Muscle layer of colon (tissue), 2 donors: ENCODE data around the gene PIK3R4.

Experiments used
- H3K27ac ChIP-seq: one replicate; pipeline ENCODE4 v1.7.0; 2013; ENCODE audit warnings: low read depth, mild to moderate bottlenecking, low read length, moderate library complexity
- H3K27me3 ChIP-seq, 2 donors: one replicate each; pipeline ENCODE4 v1.7.0; 2013; ENCODE audit warnings: low read length in 2 of 2, mild to moderate bottlenecking in 2 of 2; ENCODE audit not compliant: insufficient read depth in 2 of 2, control insufficient read depth in 1 of 2
- H3K36me3 ChIP-seq: one replicate; pipeline ENCODE4 v1.7.0; 2013; ENCODE audit warnings: mild to moderate bottlenecking, low read length; ENCODE audit not compliant: insufficient read depth
- H3K4me1 ChIP-seq: one replicate; pipeline ENCODE4 v1.7.0; 2013; ENCODE audit warnings: mild to moderate bottlenecking, low read length; ENCODE audit not compliant: insufficient read depth
- H3K4me3 ChIP-seq, 2 donors: one replicate each; pipeline ENCODE4 v1.7.0; 2013; ENCODE audit warnings: low read length in 2 of 2, low read depth in 1 of 2, mild to moderate bottlenecking in 1 of 2, moderate library complexity in 1 of 2
- H3K9ac ChIP-seq: one replicate; pipeline ENCODE4 v1.7.0; 2013; ENCODE audit warnings: low read length
- H3K9me3 ChIP-seq: one replicate; pipeline ENCODE4 v1.7.0; 2013; ENCODE audit warnings: mild to moderate bottlenecking, low read length
- donor health status: abdominal sarcoma.
- donor health status: Adenocarcinoma of cecum.

PIK3R4 gene

DNA sequence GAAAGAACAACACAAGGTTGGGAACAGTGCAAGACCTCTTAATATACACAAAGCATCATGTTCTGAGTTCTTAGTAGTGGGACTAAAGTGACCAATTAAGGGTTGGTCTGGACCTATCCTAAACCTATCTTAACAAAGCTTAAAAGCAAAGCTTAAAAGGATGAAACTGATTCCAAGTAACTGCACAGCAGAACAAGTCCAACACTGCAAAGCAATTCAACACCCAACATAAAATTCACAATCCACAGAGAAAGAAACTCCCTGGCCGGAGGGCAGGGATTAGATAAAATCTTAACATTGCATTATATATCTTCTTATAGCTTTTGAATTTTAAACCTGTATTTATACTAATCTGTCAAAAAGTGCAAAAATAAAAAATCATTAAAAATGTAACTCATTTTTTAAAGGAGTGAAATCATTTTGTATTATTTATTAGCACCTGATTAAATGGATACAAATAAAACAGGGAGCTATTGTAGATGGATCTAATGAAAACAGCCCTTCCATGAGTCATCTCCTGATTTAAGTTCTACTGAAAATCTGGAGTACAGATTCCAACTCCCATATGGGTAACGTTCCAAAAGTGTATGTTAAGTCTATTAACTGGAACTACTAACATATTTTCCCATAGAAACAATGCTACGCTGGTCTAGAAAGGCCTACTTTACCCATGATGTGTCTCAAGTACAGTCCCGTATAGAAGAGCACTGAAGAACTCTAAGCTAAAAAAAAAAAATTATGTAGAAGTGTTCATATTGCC, 34.9 kb downstream of the PIK3R4 start:
- H3K9me3 ChIP-seq, result no peaks in the 10 kb centered on the region
- H3K4me3 ChIP-seq, result no peak overlapping the region
- H3K36me3 ChIP-seq, result peaks cover 16% of the 10 kb centered on the region
- no peaks in the 10 kb centered on the region for H3K4me1 ChIP-seq
- no peak overlapping the region for H3K27ac ChIP-seq
- no peaks in the 10 kb centered on the region for H3K27me3 ChIP-seq
- no peak overlapping the region for H3K9ac ChIP-seq

DNA sequence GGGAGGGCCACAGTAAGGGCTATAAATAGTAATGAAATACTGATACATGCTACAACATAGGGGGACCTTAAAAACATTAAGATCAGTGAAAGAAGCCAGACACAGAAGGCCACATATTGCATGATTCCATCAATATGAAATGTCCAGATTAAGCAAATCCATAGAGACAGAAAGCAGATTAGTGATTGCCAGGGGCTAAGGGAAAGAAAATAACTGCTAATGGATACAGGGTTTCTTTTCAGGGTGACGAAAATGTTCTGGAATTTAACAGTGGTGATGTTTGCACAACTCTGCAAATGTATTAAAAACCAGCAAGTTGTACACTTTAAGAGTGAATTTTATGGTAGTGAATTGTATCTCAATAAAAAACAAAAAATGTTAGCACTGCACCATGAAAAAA, 37.0 kb downstream of the PIK3R4 start:
- H3K27ac ChIP-seq, result no peak overlapping the region

DNA sequence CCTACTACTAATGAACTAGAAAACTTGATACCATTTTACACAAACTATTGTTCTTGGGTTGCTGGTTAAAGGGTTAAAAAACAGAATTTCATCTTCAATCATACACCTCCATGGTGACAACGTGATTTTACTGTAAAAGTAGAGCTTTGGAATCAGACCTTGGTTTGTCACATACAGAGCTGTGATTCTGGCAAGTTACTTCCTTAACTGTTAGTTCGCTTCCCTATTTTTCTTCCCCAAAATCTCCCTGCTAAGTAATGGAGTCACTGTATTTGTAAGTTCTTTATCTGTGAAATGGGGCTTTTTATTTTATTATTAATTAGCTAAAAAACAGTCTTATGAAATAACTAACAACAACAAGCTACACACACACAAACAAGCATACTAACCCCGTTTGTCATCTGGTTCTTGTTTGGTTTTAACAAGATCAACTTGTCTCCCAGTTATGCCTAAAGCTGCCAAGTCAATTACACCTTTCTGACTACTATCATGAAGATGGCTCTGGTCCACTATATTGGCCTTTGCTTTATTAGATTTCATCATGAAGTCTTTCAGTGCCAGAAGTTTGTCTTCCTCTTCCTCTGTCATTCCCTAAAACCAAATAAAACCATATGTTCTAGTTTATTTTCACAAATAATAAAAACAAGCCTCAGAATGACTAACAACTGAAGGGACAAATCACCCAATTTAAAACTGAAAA, 38.6 kb downstream of the PIK3R4 start:
- no peaks in the 10 kb centered on the region for H3K4me1 ChIP-seq
- H3K27me3 ChIP-seq, result no peaks in the 10 kb centered on the region
- H3K36me3 ChIP-seq, result peaks cover 29% of the 10 kb centered on the region
- no peaks in the 10 kb centered on the region for H3K9me3 ChIP-seq
- H3K9ac ChIP-seq, result no peak overlapping the region
- H3K27ac ChIP-seq, result no peak overlapping the region
- no peak overlapping the region for H3K4me3 ChIP-seq

More for the DNA sequence above, 37.0 kb downstream of the PIK3R4 start:
- Histone ChIP-seq H3K27me3 (no peaks in the 10 kb centered on the region), H3K36me3 (peaks cover 17% of the 10 kb centered on the region), H3K9ac (no peak overlapping the region), H3K4me1 (no peaks in the 10 kb centered on the region), H3K4me3 (no peak overlapping the region), H3K9me3 (no peaks in the 10 kb centered on the region)

DNA sequence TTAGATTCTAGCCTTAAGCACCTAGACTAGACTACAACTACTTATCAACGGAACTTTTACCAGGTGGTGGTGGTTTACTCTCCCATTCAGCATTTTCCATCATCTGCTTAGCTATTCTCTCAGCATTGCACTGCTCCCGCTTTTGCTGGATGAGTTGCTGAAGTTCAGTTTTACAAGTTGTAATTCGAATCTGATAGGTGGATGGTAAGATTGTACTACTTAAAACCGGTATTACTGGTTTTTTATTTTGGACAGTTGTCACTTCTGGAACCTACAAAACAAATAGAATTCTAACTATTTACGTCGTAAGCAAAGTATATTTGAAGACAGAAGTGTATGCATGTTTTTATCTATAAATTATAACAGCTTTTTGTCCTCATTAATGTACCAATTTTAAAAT, 41.1 kb downstream of the PIK3R4 start:
- Histone ChIP-seq H3K4me3 (no peak overlapping the region), H3K9ac (no peak overlapping the region), H3K27me3 (no peaks in the 10 kb centered on the region), H3K9me3 (no peaks in the 10 kb centered on the region), H3K36me3 (peaks cover 32% of the 10 kb centered on the region), H3K4me1 (no peaks in the 10 kb centered on the region), H3K27ac (no peak overlapping the region)

DNA sequence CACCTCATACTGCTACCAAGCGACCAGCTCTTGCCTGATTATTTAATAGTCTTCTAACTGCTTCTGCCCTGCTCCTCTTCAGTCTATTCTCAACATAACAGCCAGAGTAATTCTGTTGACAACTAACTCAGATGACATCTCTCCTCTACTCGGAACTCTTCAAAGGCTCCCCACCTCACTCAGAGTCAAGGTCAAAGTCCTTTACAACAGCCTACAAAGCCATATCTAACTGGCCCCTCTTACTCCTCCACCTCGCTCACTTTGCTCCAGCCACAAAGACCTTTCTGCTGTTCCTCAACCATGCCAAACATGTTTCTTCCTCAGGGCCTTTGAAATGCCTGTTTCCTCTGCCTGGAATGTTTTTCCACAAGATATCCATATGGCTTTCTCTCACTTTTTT, 43.6 kb downstream of the PIK3R4 start:
- H3K36me3 ChIP-seq, result peaks cover 37% of the 10 kb centered on the region
- no peak overlapping the region for H3K9ac ChIP-seq
- no peaks in the 10 kb centered on the region for H3K9me3 ChIP-seq
- H3K27me3 ChIP-seq, result no peaks in the 10 kb centered on the region
- H3K27ac ChIP-seq, result no peak overlapping the region
- H3K4me1 ChIP-seq, result no peaks in the 10 kb centered on the region
- H3K4me3 ChIP-seq, result no peak overlapping the region

DNA sequence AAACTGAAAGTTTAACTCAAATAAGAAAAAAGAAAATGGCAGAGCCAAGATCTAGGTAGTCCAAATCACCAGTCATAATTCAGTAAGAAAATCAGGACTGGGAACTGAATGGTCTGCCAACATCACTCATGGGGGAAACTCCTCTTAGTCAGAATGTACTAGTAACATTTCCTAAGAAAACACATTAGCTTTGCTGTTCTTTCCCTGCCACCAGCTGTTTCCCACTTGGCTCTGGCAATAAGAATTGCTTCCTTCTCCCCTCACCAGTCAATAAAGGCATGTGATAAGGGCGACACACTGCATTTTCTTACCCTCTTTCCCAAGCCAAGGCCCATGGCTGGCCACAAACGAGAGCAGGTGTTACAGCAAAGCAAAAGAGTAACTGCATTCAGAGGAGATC, 46.1 kb downstream of the PIK3R4 start:
- H3K9ac ChIP-seq, result no peak overlapping the region
- no peak overlapping the region for H3K4me3 ChIP-seq
- no peaks in the 10 kb centered on the region for H3K4me1 ChIP-seq
- H3K36me3 ChIP-seq, result peaks cover 31% of the 10 kb centered on the region
- H3K9me3 ChIP-seq, result no peaks in the 10 kb centered on the region
- H3K27me3 ChIP-seq, result no peaks in the 10 kb centered on the region
- H3K27ac ChIP-seq, result no peak overlapping the region

DNA sequence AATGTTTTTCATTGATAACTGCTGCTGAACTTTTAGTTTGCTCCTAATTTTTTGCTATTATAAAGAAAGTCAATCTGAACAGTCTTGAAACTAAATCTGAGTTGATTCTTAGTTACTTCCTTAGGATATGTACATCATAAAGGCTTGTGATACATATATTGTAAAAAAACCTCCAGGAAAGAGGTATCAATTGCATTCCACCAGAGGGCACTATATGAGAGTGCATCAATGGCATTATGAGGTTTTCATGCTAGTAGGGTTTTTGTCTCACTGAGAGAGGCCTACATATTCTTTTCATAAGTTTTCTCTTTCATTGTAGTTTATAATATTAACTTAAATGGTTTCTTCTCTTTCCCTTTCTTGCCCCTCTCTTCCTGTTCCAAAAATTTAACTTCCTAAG, 46.9 kb downstream of the PIK3R4 start:
- no peak overlapping the region for H3K4me3 ChIP-seq
- no peaks in the 10 kb centered on the region for H3K4me1 ChIP-seq
- H3K27ac ChIP-seq, result no peak overlapping the region
- H3K9ac ChIP-seq, result no peak overlapping the region
- no peaks in the 10 kb centered on the region for H3K27me3 ChIP-seq
- H3K36me3 ChIP-seq, result peaks cover 26% of the 10 kb centered on the region
- H3K9me3 ChIP-seq, result no peaks in the 10 kb centered on the region

DNA sequence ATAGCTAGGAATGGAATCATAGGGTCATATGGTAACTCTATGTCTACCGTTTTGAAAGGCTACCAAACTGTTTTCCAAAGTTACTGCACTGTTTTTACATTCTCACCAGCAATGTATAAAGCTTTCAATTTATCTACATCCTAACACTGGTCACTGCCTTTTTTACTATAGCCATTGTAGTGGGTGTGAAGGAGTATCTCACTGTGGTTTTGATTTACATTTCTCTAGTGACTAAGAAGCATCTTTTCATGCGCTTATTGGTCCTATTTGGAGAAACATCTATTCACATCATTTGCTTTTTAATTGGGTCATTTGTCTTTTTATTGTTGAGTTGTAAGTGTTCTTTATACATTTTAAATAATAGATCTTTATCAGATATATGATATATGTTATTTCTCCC, 53.3 kb downstream of the PIK3R4 start:
- H3K4me1 ChIP-seq, result no peaks in the 10 kb centered on the region
- H3K9me3 ChIP-seq, result no peaks in the 10 kb centered on the region
- H3K36me3 ChIP-seq, result peaks cover 13% of the 10 kb centered on the region
- H3K27ac ChIP-seq, result no peak overlapping the region
- H3K4me3 ChIP-seq, result no peak overlapping the region
- H3K9ac ChIP-seq, result no peak overlapping the region
- no peaks in the 10 kb centered on the region for H3K27me3 ChIP-seq

DNA sequence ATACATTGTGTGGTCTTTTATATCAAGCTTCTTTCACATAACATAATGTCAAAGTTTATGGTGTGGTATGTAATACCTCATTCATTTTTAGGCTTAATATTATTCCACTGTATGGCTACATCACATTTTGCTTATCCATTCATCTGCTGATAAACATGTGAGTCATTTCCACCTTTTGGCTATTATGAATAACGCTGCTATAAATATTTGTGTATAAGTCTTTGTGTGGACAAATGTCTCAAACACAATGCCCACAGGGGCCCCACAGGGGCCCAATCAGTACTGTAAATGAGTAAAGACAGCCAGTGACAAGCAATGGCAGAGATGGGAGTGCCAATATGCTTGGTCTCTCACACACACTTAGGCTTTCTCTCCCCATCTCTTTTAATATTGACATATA, 54.2 kb downstream of the PIK3R4 start:
- peaks cover 13% of the 10 kb centered on the region for H3K36me3 ChIP-seq
- H3K9me3 ChIP-seq, result no peaks in the 10 kb centered on the region

DNA sequence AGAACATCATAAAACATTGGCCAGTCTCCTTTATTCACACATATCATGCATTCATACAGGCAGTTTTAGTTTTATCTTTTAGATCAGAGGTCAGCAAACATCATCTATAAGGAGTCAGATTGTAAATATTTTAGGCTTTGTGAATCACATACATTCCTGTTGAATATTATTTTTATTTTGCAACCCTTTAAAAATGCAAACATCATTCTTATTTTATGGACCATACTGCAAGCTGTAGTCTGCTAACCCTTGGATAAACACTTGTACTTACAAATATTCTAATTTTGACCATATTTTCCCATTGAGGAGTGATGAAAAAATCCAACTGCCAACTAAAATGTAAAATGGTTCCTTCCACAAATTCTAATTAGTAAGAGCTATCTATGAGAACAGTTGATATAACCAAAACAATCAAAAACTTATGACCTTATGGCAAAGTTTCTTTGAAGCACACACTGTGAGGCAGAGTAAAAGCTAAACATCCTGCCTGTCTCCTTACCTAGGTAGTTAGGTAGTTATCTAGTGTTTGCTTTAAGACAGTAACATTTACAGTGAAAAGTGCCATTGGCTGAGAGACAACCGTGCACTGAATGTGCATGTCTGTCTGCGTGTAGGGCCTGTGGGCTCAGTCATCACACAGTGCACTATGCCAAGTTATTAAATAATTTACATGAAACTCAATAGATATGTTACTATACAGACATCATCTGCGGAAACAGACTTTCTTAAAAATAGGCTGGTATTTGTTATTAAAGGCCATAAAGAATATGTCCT, 57.7 kb downstream of the PIK3R4 start:
- Histone ChIP-seq H3K9ac (no peak overlapping the region), H3K9me3 (no peaks in the 10 kb centered on the region), H3K27me3 (no peaks in the 10 kb centered on the region), H3K36me3 (peaks cover 18% of the 10 kb centered on the region), H3K4me3 (no peak overlapping the region), H3K27ac (no peak overlapping the region), H3K4me1 (no peaks in the 10 kb centered on the region)

More for the DNA sequence above, 54.2 kb downstream of the PIK3R4 start:
- Histone ChIP-seq H3K27ac (no peak overlapping the region), H3K4me3 (no peak overlapping the region), H3K4me1 (no peaks in the 10 kb centered on the region), H3K27me3 (no peaks in the 10 kb centered on the region), H3K9ac (no peak overlapping the region)

DNA sequence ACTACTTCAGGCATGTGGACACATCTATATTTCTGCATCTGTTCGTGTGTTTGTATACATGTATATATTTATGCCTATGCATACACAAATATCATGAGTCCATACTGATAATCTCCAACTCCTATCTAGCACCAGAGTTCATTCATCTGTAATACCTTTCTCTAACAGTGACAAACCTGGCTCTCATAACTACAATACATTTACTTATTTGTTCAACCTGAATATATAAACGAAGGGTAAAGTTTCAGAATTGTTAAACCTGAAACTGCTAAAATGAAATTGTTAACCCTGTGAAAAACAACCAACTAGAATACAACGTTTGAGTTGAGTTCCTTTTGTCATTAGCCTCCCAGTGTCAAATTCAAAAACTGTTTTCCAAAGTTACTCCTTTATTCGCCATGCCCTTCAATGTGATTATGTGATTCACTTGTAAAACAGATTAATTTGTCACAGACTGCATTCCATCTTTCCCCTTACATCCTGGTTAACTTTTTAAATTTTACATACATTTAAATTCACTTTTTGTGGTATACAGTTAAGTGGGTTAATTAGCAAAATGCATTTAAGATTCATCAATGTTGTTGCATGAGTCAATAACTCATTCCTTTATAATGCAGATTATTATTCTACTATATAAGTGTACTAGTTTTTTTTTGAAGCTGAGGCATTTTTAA, 58.5 kb downstream of the PIK3R4 start:
- no peak overlapping the region for H3K4me3 ChIP-seq
- H3K27ac ChIP-seq, result no peak overlapping the region
- H3K4me1 ChIP-seq, result no peaks in the 10 kb centered on the region
- no peak overlapping the region for H3K9ac ChIP-seq
- no peaks in the 10 kb centered on the region for H3K27me3 ChIP-seq
- H3K9me3 ChIP-seq, result no peaks in the 10 kb centered on the region
- H3K36me3 ChIP-seq, result peaks cover 23% of the 10 kb centered on the region
